Measurements from ENCODE around the gene DPP10.

- TF ChIP-seq, protein P1, sequence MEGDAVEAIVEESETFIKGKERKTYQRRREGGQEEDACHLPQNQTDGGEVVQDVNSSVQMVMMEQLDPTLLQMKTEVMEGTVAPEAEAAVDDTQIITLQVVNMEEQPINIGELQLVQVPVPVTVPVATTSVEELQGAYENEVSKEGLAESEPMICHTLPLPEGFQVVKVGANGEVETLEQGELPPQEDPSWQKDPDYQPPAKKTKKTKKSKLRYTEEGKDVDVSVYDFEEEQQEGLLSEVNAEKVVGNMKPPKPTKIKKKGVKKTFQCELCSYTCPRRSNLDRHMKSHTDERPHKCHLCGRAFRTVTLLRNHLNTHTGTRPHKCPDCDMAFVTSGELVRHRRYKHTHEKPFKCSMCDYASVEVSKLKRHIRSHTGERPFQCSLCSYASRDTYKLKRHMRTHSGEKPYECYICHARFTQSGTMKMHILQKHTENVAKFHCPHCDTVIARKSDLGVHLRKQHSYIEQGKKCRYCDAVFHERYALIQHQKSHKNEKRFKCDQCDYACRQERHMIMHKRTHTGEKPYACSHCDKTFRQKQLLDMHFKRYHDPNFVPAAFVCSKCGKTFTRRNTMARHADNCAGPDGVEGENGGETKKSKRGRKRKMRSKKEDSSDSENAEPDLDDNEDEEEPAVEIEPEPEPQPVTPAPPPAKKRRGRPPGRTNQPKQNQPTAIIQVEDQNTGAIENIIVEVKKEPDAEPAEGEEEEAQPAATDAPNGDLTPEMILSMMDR (IDR thresholded peaks at IDR 0.05) = no peak
- TF ChIP-seq EZH2phosphoT487 (IDR thresholded peaks at IDR 0.05) = no peak
Measured at GRCh38 chr2:114472246-114472645, 29.8 kb downstream of the DPP10 start.

Data from neural progenitor cell (in vitro differentiated cells).